GM18511 (cell line): ENCODE data around the gene SEMA3B.
"Not testable (repeated sequence)": the region's sequence is repeated elsewhere in the genome, so short reads cannot be mapped to it uniquely, and the experiment has no call there.

Experiments used
- ATAC-seq: cut with Tn5 transposase; IDR thresholded peaks from one replicate; pipeline ENCODE4 v1.9.1; 2021; ENCODE audit warnings: mild to moderate bottlenecking, moderate library complexity; ENCODE audit not compliant: unreplicated experiment

Gene SEMA3B

DNA sequence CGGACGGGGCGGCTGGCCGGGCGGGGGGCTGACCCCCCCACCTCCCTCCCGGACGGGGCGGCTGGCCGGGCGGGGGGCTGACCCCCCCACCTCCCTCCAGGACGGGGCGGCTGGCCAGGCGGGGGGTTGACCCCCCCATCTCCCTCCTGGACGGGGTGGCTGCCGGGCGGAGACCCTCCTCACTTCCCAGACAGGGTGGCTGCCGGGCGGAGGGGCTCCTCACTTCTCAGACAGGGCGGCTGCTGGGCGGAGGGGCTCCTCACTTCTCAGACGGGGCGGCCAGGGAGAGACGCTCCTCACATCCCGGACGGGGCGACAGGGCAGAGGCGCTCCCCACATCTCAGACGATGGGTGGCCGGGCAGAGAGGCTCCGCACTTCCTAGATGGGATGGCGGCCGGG lies 43.1 kb downstream of the SEMA3B start:
- ATAC-seq: not testable (repeated sequence)

DNA sequence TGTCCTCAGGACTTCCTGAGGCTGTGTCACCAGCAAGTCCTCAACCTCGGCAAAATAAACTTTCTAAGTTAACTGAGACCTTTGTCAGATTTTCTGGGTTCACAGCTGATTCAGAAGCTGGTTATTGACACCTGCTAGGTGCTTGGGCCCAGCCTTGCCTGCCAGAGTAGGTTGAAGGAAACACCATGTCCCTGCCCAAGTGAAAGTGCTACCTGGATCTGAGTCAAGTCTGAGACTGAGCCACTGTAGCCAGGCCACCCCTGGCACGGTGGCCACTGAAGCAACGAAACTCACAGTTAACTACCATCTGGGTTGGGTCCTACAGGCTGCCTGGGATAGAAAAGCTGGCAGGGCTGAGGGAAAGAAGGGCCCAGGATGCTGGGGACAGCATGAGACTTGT lies 45.4 kb downstream of the SEMA3B start:
- no peak for ATAC-seq

DNA sequence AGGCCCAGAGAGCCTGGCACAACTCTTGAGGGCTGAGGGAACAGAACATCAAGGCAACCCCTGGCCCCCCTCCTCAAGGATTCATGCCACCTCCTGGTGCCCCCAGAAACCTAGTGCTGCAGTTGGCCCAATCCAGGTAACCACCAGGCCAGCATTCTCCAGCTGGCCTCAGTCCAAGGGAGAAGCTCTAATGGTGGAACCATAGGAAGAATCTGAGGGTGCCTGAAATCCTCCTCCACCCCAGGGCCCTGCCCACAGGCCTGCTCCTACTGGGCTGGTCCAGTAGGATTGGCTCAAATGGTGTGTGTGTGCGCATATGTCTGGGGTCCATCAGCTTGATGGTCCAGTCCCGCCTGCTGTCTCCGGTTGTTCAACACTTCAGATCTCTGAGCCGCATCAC lies 45.9 kb downstream of the SEMA3B start:
- ATAC-seq: no peak

DNA sequence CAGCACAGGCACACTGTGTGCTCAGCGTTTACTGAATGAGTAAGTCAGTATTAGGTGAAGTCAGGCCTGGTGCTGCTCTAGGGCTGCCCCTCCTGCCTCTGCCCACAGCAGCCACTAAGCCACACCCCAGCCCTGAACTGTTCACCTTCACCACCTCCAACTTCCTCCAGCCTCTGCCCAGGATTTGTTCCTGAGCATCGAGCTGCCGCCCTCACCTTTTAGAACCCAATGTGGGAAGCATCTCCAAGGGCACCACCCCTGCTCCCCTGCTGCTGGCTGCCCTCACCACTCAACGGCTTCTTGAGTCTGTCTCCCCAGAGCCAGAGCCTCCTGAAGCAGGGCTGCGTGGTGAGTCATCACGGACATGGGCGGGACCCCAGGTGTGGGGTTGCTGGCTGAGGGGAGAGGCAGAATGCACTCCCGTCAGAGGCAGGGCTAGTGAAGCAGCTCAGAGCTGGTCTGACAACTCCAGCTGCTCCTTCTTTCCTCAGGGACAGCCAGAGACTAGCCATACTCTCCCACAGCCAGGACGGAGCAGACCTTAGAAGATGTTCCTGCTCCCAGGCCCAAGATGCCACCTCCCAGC lies 47.8 kb downstream of the SEMA3B start:
- ATAC-seq: no peak

DNA sequence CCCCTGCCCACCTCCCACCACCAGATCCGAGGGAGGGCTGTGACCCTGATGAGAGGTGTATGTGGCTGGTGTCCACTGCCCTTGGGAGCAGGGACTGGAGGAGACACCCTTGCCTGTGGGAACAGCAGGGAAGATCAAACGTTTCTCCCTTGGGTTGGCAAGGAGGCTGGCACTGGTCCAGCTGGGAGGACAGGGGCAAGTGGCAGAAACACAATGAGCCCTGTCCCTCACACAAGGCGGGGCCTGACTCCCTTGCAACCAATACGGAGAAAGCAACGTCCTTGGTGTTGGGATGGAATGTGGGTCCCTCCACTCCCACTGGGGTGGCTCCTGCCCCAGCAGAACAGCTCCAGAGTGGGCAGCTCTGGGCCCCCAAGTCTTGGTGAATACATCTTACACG lies 48.4 kb downstream of the SEMA3B start:
- no peak for ATAC-seq

DNA sequence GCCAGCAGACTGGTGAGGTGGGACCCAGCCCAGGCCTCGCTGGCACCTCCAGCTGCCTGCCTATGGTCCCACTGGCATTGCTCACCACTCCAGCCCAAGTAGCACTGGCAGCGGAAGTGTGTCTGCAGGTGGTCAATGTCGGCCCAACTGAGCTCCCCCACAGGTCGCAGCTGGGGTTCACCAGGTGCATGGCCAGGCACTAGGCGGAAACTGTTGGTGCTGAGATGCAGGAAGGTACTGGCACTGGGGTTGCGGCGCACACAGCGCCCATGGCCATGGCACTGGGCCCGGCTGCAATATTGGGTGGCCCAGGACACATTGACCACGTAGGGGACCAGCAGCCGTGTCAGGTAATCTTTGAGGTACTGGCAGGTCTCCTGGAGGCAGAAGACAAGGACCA lies 49.2 kb downstream of the SEMA3B start:
- ATAC-seq: no peak

DNA sequence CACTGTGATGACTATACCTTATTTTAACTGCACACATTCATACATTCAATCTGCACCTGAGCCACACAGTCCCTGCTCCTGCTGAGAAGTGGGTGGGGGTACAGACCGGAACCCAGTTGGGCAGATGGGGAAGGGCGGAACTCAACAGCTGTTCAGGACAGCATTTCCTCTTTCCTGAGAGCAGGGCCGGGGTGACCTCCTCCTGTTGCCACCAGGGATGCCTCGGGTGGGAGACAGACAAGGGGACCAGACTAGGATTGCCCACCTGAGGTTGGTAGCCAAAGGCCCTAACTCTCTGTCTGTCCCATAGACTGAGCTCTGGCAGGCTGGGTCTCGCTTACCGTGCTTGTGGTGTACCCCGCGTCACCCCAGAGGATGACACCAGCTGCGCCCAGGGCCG lies 49.7 kb downstream of the SEMA3B start:
- ATAC-seq: no peak

DNA sequence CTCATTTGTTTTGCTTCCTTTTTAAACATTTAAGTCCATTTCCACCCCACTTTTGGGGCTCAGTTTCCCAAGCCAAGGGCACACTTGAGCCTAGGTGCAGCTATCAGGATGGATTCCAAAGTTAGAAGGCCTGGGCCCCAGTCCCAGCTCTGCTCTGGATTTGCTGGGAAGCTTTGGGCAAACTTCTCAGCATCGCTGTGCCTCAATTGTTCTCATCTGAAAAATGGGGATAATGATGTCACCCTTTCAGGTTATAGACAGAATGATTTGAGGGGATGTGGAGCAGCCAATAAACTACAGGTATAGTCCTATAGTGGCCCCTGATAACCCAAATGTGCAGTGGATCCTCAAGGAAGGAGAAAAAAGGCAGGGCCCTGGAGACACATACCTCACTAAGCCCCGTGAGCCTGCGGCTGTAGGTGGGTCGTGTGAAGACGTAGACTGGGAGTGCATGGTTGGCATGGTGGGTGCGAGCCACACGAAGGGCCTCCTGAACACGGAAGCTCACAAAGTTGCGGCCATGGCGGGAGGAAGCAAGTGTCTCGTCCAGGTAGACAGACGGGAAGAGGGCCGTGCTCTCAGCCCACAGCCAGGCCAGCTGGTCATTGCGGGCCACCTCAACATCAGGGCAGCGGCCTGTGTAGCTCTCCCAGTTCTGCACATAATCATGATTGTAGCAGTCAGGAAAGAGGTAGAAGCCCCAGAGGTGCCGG lies 50.4 kb downstream of the SEMA3B start:
- no peak for ATAC-seq

DNA sequence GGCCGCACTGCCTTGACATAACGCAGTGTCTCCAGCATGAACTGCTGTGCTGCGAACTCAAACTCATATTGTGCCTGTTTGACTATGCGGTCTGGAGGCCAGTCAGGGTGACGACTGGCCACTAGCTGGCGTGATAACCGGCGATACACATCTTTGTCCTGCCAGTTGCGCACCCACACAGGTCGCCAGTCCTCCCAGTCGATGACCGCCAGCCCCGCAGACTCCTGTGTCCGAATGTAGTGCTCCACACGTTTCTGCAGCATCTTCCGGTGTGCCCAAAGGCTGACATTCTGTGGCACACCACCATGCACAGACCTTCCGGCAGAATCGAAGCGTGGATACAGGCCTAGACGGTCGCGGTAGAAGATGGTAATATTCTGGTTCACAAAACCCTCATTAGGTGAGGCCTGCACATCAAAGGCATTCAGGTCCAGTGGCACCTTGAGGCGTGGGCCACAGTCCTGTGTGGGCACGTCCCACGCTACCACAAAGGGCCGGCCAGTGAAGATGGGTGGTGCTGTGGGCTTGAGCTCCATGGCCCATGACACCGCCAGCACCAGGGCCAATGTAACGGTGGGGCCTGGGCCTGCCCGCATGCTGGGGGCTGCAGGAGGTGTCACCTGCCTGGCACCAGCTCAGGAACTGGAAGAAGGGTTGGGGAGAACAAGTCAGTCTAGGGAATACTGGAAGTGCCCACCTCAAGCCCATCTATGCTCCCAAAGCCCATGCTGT lies 51.1 kb downstream of the SEMA3B start:
- ATAC-seq: no peak

DNA sequence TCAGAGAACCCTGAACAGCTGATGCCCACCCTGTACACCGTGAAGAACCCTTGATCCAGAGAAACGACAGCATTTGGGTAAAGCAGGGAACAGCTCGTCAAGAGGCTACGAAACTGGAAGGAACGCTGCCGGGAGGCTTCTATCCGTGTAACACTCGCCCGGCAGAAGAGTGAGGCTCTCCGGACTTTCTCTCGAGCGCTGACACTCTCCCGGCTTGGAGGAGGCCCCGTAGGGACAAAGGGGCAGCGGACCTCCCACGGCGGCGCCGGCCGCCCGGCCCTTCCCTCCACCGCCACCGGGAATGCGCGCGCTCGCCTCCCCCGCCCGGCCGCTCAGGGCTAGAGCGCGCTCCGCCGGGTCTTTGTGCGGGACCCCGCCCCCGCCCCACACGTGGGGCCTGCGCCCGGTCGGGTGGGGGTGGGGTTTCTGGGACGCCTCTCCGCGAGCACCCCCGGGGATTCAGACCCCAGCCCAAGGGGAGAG lies 51.9 kb downstream of the SEMA3B start:
- ATAC-seq: peak; percentile 53

DNA sequence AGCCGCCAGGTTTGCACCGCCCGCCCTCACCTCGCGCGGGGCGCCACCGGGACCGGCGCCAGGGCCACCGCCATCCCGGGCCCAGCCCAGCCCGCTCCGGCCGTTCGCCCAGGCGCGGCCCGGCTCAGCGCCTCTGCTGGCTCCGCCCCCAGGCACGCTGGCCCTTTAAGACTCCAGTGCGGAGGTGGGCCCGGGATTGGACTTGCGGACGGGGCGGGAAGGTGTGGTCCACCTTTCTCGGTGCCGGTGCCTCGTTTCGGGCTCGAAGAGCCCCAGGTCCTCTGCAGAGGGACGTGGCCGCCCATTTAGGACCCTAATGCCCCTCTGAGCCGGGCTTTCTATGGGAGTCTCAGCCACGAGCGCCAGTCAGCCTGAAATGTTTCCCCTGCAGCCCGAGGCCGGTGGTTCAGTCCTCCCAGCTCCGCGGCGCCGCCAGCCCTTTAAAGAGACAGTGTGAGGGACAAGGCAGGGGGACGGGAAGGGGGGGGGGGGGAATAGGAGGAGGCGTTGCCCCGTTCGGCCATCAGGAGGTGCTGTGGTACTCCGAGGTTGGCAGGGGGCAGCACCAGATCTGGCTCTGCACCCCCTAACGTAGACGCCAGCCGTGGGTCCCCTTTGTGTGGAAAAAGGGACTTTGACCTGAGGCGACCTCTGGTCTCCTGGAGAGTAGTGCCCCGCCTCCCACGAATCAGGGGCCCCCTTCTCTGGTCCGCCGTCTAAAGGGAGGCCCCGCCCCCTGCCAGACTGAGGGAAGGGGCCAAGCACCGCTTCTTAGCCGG lies 52.6 kb downstream of the SEMA3B start:
- peak; percentile 85 for ATAC-seq

DNA sequence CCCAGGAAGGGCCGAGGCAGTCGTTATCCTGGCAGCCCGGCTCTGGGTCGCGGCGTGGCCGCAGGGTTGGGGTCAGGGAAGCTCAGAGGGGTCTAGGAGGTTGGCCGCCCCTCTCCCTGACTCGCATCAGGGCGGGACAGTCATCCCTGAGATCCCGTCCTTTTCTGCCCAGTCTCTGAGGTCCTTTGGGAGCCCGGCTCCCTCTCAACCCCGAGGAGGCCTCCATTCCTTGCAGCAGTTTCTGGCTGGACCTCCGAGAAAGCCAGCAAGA lies 53.1 kb downstream of the SEMA3B start:
- ATAC-seq: no peak

DNA sequence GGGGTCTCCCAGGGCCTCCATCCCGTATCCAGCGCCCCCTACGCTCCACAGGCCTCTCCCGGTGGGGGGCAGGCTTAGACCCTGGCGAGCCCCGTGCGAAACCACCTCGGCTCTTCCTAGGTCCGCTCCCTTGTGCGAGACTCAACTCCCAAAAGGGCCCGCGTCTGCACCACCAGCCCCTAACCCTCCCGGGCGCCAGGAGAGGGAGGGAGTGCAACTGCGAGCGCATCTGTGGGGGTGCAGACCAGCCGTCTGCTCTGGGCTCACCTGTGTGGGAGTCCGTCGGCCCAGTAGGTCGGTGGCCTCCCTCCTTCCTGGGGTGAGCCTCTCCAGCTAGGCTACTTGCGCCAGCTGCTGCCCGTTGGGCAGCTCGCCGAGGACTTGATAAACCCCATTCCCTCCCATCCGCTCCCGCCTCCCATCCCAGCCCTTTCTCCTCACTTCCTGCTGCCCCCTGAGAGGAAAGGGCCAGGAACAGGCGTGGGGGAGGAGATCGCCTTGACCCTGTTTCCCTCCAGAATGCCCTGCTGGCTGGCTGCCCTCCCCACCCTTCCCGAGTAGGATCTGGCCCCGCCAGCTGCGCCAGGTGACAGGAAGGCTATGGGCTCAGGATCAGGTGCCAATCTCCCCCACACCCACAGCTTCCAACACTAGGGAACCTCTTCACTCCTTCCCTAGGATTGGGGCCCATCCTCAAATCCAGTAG lies 53.6 kb downstream of the SEMA3B start, which contains the start of gene HYAL2:
HYAL2 (minus strand) TSS at position 360 of the 706 bp plus-strand sequence. CDS start 2,256 bp downstream, outside the sequence.
- ATAC-seq: no peak

DNA sequence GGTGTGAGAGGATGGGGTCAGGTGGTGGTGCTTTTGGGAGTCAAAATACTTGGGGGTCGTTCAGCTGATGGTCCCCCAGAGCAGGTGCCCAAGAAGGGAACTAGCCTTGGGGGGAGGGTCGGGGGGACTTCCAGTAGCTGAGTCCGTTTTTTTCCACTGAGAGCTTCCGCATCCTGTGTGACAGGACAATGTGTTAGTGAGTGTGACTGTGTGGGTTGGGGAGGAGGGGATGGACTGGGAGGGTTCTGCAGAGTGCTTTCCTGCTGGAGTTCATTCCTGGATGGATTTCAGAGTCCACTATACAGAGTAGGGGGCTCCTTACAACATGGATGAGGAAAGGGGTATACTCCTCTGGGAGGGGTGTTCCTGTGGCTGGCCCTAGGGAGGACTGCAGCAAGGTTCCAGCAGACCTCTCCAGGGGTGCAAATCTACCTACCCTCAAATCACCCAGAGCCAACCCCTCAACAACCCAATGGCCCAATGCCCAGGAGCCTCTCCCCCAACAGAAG lies 54.2 kb downstream of the SEMA3B start:
- ATAC-seq: no peak

DNA sequence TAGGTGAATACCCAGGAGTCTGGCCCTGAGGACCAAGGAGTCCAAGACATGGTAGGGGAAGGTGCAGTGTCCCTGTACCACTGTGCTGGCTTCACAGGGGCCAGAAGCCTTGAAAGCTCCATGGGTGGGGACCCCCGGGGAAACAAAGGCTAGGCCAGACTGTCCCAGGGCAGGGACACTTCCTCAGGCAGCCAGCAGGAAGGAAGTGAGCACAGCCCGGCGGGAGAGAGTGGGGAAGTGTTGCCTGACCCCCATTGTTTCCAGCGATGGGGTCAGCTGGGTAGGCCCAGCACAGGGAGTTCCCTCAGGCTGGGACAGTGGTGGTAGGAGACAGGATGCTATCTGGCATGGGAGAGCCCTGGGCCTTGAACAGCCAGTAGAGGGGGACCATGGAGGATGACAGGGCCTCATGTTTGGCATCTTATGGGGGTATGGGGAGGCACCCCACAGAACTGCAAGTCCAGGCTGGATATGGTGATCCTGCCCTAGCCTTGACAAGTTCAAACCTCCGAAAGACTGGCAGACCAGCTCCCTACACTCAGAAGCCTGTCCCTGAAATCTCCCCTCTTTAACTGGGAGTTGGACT lies 54.8 kb downstream of the SEMA3B start:
- no peak for ATAC-seq

DNA sequence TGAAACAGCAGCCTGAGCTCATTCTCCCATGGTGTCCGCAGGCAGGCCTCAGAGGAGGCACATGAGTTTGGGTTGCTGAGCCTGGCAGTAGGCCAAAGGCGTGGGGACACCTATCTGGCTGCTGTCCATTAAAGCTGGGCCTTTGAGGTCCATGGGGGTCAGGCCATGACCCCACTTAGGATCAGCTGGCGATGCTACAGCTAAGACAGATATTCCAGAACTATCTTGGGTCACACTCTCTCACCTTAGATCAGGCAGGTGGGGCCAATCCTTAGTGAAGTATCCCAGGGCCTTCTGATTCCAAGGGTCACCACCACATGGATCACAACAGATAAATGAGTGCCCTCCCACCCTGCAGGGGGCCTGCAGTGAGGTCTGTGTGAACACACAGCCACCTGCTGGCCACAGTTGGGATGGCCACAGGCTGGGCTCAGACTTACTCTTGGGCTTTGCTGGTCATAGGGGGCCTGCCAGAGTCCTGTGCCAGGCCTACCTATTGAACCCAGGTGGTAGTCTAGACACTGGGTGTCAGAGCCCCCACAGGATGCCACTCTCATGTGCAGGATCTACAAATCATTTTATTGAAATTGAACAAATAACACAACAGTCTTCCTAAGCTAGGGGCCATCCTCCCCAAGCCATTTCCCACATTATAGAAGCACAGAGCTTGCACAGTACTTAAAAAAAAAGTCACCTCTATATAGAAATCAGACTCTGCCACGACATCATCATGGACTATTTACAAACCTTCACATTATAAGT lies 55.6 kb downstream of the SEMA3B start:
- no peak for ATAC-seq

DNA sequence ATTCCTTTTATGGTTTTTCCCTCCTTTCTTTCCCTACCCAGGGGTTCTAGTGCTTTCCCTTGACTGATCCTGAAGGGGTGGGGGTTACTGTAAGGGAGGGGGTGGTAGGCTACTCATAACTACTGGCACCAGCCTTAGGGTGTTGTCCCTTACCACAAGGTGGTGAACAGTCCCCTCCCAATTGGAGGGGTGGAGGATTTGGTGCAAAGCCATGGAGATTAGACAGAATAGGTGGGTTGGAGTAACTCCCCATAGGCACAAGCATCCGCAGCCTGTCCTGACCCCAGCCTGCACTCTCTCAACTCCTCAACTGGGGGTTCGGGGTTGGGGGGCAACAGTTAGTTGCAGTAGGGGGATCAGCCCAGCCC lies 56.1 kb downstream of the SEMA3B start:
- no peak for ATAC-seq

DNA sequence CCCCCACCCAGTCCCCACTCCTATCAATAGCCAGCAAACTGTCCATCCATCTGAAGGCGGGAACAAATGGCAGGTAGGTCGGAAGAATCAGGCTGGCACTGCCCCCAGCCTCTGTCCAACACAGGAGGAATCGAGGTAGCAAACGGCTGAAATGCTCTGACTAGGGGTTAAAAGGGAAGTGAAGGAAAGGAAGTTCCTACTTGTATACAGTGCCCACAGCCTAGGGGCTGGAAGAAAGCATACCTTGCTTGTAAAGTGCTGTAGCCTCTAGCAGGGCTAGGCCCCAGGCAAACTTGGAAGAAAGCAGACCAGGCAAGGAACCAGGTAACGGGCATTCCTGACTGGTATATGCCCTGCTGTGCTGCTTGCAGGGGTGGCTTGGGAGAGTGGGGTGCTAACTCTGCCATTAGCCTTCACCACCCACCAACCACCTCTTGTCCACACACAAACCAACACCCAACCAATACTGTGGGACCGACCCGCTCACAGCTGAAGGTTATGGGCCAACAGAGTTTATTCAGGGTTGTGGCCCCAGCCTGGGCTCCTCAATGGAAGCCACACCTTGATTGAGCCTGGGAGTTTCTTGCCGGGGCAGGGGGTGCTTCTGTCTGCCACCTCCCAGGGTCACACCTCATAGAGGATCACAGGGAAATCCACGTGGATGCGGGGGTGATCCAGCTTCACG lies 56.7 kb downstream of the SEMA3B start:
- ATAC-seq: no peak

DNA sequence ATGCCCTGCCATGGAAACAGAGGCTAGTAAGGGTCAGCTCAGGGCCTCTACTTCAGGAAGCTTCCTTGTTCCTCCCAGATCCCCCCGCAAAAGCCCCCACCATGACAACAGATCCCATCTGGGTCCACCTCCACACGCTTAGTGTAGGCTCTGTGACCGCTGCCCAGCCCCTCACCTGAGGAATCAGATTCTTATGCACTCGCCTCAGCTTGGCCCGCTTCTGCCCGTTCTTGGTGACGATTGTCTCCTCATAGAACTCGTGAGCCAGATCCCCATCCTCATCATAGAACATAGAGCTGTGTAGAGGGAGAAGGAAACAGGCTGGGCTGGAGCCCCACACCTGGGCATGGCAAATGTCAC lies 57.2 kb downstream of the SEMA3B start:
- no peak for ATAC-seq
